LNCaP clone FGC (cell line): ENCODE measurements around the gene ADORA3.

Source experiments
- DNase-seq: peaks from one replicate; pipeline ENCODE4 v3.0.0-alpha.2; 2011; ENCODE audit warnings: low read depth
- H3K4me3 ChIP-seq: 2 replicates; pipeline ENCODE4 v1.5.1; 2011; ENCODE audit warnings: mild to moderate bottlenecking, low read depth, low read length, control low read depth
- CTCF ChIP-seq: IDR thresholded peaks from 2 replicates; pipeline ENCODE4 v1.5.1; 2012; ENCODE audit warnings: mild to moderate bottlenecking; ENCODE audit not compliant: control insufficient read depth, insufficient read depth; ENCODE audit errors: extremely low read depth

Gene ADORA3

GRCh38 chr1:111471012-111471411 is 32.4 kb downstream of the ADORA3 start:
- no peak overlapping the region for H3K4me3 ChIP-seq
- DNase-seq = no peak
- no peak for TF ChIP-seq CTCF

GRCh38 chr1:111470596-111470995 is 32.8 kb downstream of the ADORA3 start:
- DNase-seq = no peak
- TF ChIP-seq CTCF = no peak
- H3K4me3 ChIP-seq = no peak overlapping the region

- H3K4me3 ChIP-seq = no peak overlapping the region
- DNase-seq = no peak
- TF ChIP-seq CTCF = no peak
These were observed 33.9 kb downstream of the ADORA3 start for GRCh38 chr1:111469539-111469938.

DNA sequence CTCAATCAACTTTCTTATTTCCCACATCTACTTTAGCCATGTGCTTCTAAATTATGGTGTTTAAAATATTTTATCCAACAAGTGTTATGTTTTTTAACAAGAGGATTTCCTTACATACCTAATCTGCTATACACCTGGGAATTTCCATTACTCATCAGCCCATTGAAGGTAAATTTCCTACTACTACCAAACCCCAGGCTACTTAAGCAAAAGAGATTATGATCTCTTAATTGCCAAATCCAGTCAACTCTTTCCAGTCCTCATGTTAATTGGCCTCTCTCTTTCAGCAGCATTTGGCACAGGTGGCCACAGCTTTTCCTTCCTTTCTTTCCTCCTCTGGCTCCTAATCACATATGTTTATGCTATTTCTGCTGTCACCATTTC is 34.7 kb downstream of the ADORA3 start:
- TF ChIP-seq CTCF = no peak
- H3K4me3 ChIP-seq = no peak overlapping the region
- DNase-seq = no peak

- no peak for DNase-seq
- H3K4me3 ChIP-seq = no peak overlapping the region
- no peak for TF ChIP-seq CTCF
These were observed 35.3 kb downstream of the ADORA3 start for GRCh38 chr1:111467865-111468716.

DNA sequence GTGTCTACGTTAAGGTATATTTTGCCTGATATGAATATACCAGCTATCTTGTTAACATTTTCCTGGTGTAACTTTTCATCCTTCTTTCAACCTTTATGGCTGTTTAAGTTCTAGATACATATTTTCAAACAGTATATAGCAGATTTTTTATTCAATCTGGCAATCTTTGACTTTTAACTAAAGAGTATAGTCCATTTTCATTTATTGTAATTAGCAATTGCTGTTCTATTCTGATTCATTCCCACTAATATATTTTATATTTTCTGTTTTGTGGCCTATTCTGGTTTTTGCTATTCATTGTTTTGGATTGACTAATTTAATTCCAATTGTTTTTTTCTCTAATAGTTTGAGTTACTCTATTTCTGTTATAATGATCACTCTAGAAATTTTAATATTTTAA is 37.0 kb downstream of the ADORA3 start:
- TF ChIP-seq CTCF = no peak
- no peak for DNase-seq
- no peak overlapping the region for H3K4me3 ChIP-seq

DNA sequence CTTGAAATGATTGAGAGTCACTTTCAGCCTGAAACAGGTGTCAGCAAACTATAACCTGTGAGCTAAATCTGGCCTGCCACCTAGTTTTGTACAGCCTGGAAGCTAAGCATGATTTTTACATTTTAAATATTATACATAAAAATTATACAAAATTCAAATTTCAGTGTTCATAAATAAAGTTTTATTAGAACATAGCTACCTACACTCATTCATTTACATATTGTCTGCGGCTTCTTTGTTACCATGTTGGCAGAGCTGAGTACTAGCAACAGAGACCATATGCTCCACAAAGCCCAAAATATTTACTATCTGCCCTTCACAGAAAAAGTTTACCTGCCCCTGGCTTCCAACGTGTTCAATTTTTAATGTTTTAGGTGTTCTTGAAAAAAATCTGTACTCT is 37.7 kb downstream of the ADORA3 start:
- DNase-seq = no peak
- no peak for TF ChIP-seq CTCF
- no peak overlapping the region for H3K4me3 ChIP-seq
